SIG-M5 (cell line): Measurements from ENCODE around the gene SLX4IP.

Source experiments
- DNase-seq: peaks from one replicate; lab custom pipeline; 2025; lab: John Stamatoyannopoulos, UW

Gene SLX4IP

GRCh38 chr20:10466855-10467254 is 31.8 kb downstream of the SLX4IP start:
- no peak for DNase-seq

GRCh38 chr20:10467681-10468339 is 32.7 kb downstream of the SLX4IP start:
- no peak for DNase-seq

- no peak for DNase-seq
Measured at GRCh38 chr20:10468340-10468845, 33.3 kb downstream of the SLX4IP start.

- no peak for DNase-seq
Measured at GRCh38 chr20:10469056-10469455, 34.0 kb downstream of the SLX4IP start.

GRCh38 chr20:10469599-10469998 is 34.5 kb downstream of the SLX4IP start:
- DNase-seq = no peak

- no peak for DNase-seq
Measured at GRCh38 chr20:10470276-10470675, 35.2 kb downstream of the SLX4IP start.

- DNase-seq = no peak
Measured at GRCh38 chr20:10472871-10473270, 37.8 kb downstream of the SLX4IP start.

- DNase-seq = no peak
Measured at GRCh38 chr20:10474606-10475184, 39.6 kb downstream of the SLX4IP start.

GRCh38 chr20:10475225-10475624 is 40.1 kb downstream of the SLX4IP start:
- no peak for DNase-seq

GRCh38 chr20:10476319-10476724 is 41.2 kb downstream of the SLX4IP start:
- peak; percentile 49 for DNase-seq

GRCh38 chr20:10478205-10478604 is 43.1 kb downstream of the SLX4IP start:
- no peak for DNase-seq

GRCh38 chr20:10478930-10479329 is 43.8 kb downstream of the SLX4IP start:
- no peak for DNase-seq

GRCh38 chr20:10481676-10482075 is 46.6 kb downstream of the SLX4IP start:
- DNase-seq = no peak

- no peak for DNase-seq
Measured at GRCh38 chr20:10483691-10484090, 48.6 kb downstream of the SLX4IP start.

GRCh38 chr20:10487142-10488136 is 52.3 kb downstream of the SLX4IP start:
- DNase-seq = no peak

- DNase-seq = no peak
Measured at GRCh38 chr20:10488534-10488933, 53.4 kb downstream of the SLX4IP start.

GRCh38 chr20:10489853-10490252 is 54.7 kb downstream of the SLX4IP start:
- no peak for DNase-seq

- no peak for DNase-seq
Measured at GRCh38 chr20:10490257-10490656, 55.2 kb downstream of the SLX4IP start.

- no peak for DNase-seq
Measured at GRCh38 chr20:10490706-10491105, 55.6 kb downstream of the SLX4IP start.

- no peak for DNase-seq
Measured at GRCh38 chr20:10492065-10492464, 57.0 kb downstream of the SLX4IP start.

GRCh38 chr20:10492844-10493243 is 57.7 kb downstream of the SLX4IP start:
- DNase-seq = no peak

GRCh38 chr20:10495173-10495572 is 60.1 kb downstream of the SLX4IP start:
- DNase-seq = no peak

GRCh38 chr20:10496465-10496864 is 61.4 kb downstream of the SLX4IP start:
- DNase-seq = no peak
